ENCODE data around the gene PVALEF. TPM values are rescaled to one million over a fixed set of nuclear protein-coding genes. Genes with fewer than 3 reads are reported as not detected.

Gene PVALEF
- total RNA-seq, 6 experiments from 2014 or later = not detected

DNA sequence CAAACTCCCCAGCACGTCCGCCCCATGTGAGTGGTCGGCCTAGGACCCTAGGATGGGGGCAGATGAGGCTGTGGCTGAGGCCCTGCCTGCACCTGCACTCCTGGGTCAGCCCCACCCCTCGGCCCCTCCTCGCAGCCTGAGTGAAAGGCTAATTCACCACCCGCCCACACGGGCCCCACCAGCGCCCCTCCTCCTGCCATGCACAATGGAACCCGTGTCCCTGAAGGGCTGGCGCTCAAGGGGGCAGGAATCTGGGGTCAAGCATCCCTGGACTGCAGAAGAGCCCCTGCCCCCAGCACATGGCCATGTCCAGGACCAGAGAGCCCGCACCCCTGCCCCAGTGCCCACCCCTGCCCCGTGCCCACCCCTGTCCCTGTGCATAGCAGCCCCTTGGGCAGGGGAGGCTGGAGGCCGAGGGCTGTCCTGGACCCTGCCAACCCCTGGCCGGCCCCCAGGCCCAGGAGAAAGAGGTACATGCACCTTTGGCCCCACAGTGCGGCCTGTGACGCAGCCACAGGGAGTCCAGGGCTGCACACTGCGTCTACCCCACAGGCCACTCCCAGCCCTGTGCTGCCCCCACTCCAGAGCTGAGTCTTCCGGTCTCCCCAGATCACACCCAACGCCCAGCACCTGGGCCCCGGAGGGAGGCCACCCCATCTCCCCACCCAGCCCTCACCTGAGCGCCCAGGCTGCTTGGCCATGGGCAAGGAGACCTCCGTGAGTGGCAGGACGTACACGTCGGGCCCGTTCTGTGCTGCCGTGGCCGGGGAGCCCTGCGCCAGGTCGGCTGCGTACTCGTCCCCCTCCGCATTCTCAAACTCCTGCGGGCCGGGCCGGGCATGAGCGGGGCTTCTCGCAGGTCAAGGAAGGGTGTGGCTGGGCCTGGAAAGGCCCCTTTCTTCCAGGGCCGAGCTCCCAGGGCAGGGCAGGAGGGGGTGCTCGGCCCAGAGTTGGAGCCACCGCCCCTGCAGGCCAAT, 34.6 kb upstream of the PVALEF start:
- no peak for DNase-seq
- Mint-ChIP-seq H3K27me3 (ENCODE audit: insufficient read depth) (peaks cover 5% of the 10 kb centered on the region; the same call in 1 of the 2 replicates), H3K36me3 (ENCODE audit: low read depth) (no peaks in the 10 kb centered on the region), H3K4me3 (no peak overlapping the region), H3K9me3 (no peaks in the 10 kb centered on the region), H3K27ac (no peak overlapping the region), H3K4me1 (ENCODE audit: low read depth) (no peaks in the 10 kb centered on the region)
- TF ChIP-seq, protein P1, sequence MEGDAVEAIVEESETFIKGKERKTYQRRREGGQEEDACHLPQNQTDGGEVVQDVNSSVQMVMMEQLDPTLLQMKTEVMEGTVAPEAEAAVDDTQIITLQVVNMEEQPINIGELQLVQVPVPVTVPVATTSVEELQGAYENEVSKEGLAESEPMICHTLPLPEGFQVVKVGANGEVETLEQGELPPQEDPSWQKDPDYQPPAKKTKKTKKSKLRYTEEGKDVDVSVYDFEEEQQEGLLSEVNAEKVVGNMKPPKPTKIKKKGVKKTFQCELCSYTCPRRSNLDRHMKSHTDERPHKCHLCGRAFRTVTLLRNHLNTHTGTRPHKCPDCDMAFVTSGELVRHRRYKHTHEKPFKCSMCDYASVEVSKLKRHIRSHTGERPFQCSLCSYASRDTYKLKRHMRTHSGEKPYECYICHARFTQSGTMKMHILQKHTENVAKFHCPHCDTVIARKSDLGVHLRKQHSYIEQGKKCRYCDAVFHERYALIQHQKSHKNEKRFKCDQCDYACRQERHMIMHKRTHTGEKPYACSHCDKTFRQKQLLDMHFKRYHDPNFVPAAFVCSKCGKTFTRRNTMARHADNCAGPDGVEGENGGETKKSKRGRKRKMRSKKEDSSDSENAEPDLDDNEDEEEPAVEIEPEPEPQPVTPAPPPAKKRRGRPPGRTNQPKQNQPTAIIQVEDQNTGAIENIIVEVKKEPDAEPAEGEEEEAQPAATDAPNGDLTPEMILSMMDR (IDR thresholded peaks at IDR 0.05) = no peak

DNA sequence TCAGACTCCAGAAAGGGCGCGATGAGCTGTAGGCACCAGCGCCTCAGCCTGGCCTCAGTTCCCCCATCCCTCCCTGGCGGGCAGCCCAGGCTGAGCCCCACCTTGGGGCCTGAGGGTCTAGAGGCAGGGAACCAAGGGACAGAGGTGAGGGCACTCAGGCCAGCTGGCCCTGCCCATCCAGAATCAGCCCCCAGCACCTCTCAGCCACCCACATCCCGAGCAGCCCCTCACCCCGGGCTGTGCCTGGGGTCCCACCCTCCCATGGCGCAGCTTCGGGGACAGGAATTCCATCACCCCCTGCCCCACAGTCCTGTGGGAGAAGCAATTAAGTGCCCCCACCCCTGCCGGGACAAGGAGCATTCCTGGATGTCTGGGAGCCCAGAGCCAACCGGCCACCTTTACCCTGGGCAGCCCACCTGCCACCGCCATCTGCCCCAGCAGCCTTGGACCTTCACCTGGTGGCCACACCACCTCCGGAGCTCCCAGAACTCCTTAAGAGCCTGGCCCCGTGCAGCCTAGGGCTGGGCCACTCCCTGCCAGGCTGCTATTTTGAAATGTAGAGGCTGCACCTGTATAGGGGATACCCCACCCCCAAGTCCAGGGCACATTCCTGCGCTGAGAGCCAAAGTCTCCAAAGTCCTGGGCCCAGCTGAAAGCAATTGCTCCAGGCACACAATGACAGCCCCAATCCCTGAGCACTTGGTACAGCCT, 33.7 kb upstream of the PVALEF start:
- no peak for DNase-seq
- TF ChIP-seq, protein P1 (IDR thresholded peaks at IDR 0.05) = no peak
- Mint-ChIP-seq H3K27me3 (ENCODE audit: insufficient read depth) (peaks cover 5% of the 10 kb centered on the region; the same call in 1 of the 2 replicates), H3K4me1 (ENCODE audit: low read depth) (no peaks in the 10 kb centered on the region), H3K4me3 (no peak overlapping the region), H3K9me3 (no peaks in the 10 kb centered on the region), H3K27ac (no peak overlapping the region), H3K36me3 (ENCODE audit: low read depth) (no peaks in the 10 kb centered on the region)

DNA sequence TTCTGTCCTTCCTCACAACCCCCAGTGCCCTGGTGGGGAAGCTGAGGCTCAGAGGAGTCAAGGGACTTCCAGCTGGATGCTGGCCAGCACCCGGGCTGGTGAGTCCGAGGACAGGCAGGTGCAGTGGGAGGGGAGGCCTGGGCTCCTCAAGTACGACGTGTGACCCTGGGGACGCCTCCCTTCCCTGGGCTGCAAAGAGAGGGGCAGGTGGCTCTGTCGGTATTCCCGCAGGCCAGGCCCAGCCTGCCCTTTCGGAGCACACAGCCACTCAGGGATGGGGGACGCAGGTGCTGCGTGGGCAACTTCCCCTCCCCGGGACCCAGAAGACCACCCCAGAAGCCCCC, 33.1 kb upstream of the PVALEF start:
- DNase-seq = no peak
- peaks cover 5% of the 10 kb centered on the region; the same call in 1 of the 2 replicates for H3K27me3 Mint-ChIP-seq (ENCODE audit: insufficient read depth)
- H3K27ac Mint-ChIP-seq = no peak overlapping the region
- H3K4me1 Mint-ChIP-seq (ENCODE audit: low read depth) = no peaks in the 10 kb centered on the region
- no peaks in the 10 kb centered on the region for H3K36me3 Mint-ChIP-seq (ENCODE audit: low read depth)
- TF ChIP-seq, protein P1 (IDR thresholded peaks at IDR 0.05) = no peak
- H3K9me3 Mint-ChIP-seq = no peaks in the 10 kb centered on the region
- no peak overlapping the region for H3K4me3 Mint-ChIP-seq

DNA sequence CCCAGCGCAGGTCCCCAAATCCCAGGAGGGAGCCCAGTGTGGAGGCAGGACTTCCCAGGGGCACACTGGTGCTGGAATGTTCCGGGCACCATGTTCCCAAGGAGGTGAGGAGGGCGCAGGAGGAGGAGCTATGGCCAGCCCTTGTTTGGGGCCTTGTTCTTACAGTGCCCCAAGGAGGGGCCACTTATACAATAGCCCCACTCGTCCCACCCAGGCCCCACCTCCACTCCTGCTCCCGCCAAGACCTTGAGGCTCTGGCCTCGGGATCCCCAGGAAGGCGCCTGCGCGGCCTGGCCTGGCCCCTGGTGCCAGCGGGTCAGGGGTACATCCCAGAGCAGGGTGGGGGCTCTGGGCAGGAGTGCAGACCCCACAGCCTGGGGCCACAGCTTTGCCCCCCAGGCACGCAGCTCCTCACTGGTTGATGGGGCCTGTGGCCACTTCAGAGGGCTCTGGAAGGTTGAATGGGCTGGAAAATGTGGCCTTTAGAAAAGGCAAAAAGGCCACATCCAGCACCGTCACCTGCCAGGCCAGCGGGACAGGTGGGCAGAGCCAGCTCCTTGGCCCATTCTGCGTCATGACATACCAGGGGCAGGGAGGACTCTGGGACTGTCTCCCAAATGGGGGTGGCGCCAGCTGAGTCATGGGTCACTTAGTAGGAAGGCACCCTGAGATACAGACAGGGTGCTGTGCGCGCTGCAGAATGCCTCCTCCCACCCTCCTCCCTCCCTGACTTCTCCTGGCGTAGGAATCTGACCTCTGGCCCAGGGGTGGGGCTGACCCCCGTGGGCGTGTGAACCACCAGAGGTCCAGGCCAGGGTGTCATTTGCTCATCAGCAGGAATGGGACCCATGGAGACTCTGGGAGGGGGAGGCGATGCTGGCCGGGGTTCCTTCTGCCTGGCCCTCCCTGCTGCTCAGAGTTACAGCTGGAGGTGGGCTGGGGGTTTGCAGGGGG, 32.3 kb upstream of the PVALEF start:
- Mint-ChIP-seq H3K9me3 (peaks cover 5% of the 10 kb centered on the region), H3K27me3 (ENCODE audit: insufficient read depth) (peaks cover 5% of the 10 kb centered on the region; the same call in 1 of the 2 replicates), H3K4me1 (ENCODE audit: low read depth) (no peaks in the 10 kb centered on the region), H3K4me3 (no peak overlapping the region), H3K36me3 (ENCODE audit: low read depth) (no peaks in the 10 kb centered on the region), H3K27ac (no peak overlapping the region)
- TF ChIP-seq, protein P1 (IDR thresholded peaks at IDR 0.05) = no peak
- no peak for DNase-seq

All from HFFc6 (cell line).